Measurements from ENCODE around the gene AFF3.

Gene AFF3

DNA sequence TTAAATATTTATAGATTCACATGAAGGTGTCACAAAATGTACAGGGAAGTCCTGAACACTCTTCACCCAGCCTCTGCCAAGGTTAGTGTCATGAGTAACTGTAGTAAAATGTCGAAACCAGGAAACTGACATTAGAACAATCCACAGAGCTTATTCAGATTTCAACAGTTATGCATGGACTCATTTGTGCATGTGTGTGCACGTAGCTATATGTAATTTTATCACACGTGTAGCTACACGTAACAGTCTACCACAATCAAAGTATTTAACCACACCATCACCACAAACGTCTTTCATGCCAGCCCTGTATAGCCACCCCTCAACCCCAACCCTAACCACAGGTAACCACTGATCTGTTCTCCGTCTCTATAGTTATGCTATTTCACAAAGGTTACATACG, 440.9 kb downstream of the AFF3 start:
- Histone ChIP-seq H3K9me3 (ENCODE audit: control insufficient read depth in 2 of 2, low read length in 2 of 2) (no peaks in the 10 kb centered on the region), H3K27ac (ENCODE audit: low read length) (no peak overlapping the region), H3K36me3 (ENCODE audit: control insufficient read depth in 2 of 2, insufficient read depth in 2 of 2, low read length in 2 of 2) (no peaks in the 10 kb centered on the region), H3K9ac (ENCODE audit: low read length in 2 of 2) (no peak overlapping the region), H3K4me1 (ENCODE audit: control insufficient read depth, insufficient read depth, low read length) (no peaks in the 10 kb centered on the region), H3K27me3 (ENCODE audit: control insufficient read depth in 1 of 2, insufficient read depth in 2 of 2, low read length in 2 of 2) (no peaks in the 10 kb centered on the region), H3K4me3 (ENCODE audit: low read length in 2 of 2) (no peak overlapping the region)

DNA sequence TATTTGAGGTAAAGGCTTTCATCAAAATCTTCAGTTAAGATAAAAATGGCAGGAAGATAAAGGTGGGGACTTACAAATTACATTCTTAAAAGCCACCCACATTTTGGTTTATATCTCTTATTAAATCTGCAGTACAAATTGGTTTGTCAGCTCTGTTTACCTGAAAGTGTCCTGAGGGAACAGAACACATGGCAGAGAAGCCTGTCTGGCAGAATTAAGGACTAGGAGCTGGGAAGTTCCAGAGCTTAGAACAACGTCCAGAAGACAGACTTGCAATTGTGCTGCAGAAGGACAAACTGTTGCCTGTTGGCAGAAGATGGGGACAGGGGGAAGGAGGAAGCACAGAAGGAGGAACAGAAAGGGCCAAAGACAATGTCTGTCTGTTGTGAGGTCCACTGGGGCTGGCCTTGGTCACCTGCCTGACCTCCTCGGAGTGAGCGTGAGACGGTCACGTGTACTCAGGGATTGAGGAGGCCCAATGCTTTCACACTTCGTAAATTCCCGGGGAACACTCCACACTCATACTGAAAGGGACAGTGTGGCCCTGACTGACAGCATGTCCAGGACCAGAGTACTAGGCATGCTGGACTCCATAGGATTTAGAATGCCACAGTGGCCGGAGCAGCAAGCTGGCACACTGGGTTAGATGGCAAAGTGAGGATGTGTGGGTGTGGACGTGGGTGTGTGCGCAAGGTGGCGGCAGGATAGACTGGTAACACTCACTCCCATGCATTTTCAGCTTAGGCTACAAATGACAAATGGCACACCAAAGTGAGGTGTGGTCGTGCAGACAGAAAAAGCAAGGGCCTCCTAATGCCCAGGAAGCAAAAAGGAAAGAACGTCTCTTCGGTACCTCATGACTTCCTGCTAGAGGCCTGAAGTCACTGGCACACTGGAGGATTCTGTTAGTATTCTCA, 441.6 kb downstream of the AFF3 start:
- no peaks in the 10 kb centered on the region for H3K9me3 ChIP-seq (ENCODE audit: control insufficient read depth in 2 of 2, low read length in 2 of 2)
- H3K4me1 ChIP-seq (ENCODE audit: control insufficient read depth, insufficient read depth, low read length), result no peaks in the 10 kb centered on the region
- H3K36me3 ChIP-seq (ENCODE audit: control insufficient read depth in 2 of 2, insufficient read depth in 2 of 2, low read length in 2 of 2), result no peaks in the 10 kb centered on the region
- no peak overlapping the region for H3K27ac ChIP-seq (ENCODE audit: low read length)
- H3K9ac ChIP-seq (ENCODE audit: low read length in 2 of 2), result no peak overlapping the region
- no peaks in the 10 kb centered on the region for H3K27me3 ChIP-seq (ENCODE audit: control insufficient read depth in 1 of 2, insufficient read depth in 2 of 2, low read length in 2 of 2)
- no peak overlapping the region for H3K4me3 ChIP-seq (ENCODE audit: low read length in 2 of 2)

DNA sequence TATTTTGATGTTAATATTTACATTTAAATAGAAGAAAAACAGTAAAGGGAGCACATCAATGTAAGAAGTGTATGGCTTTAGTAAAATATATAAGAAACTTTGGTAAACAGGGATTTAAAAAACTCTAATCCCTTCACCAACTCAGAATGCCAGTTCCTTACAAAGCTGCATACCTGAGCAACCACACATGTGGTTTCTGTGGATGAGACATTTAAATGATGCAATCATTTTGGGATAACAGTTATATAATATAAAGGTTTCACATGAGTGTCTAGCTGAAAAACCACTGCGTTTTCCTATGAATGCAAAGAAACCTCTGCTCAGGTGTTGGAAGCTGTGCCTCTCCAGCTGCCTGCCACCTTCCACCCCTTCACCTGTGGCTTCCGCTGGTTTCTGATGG, 443.5 kb downstream of the AFF3 start:
- no peak overlapping the region for H3K4me3 ChIP-seq (ENCODE audit: low read length in 2 of 2)
- no peaks in the 10 kb centered on the region for H3K9me3 ChIP-seq (ENCODE audit: control insufficient read depth in 2 of 2, low read length in 2 of 2)
- H3K27me3 ChIP-seq (ENCODE audit: control insufficient read depth in 1 of 2, insufficient read depth in 2 of 2, low read length in 2 of 2), result no peaks in the 10 kb centered on the region
- H3K4me1 ChIP-seq (ENCODE audit: control insufficient read depth, insufficient read depth, low read length), result no peaks in the 10 kb centered on the region
- H3K9ac ChIP-seq (ENCODE audit: low read length in 2 of 2), result no peak overlapping the region
- no peaks in the 10 kb centered on the region for H3K36me3 ChIP-seq (ENCODE audit: control insufficient read depth in 2 of 2, insufficient read depth in 2 of 2, low read length in 2 of 2)
- H3K27ac ChIP-seq (ENCODE audit: low read length), result no peak overlapping the region

DNA sequence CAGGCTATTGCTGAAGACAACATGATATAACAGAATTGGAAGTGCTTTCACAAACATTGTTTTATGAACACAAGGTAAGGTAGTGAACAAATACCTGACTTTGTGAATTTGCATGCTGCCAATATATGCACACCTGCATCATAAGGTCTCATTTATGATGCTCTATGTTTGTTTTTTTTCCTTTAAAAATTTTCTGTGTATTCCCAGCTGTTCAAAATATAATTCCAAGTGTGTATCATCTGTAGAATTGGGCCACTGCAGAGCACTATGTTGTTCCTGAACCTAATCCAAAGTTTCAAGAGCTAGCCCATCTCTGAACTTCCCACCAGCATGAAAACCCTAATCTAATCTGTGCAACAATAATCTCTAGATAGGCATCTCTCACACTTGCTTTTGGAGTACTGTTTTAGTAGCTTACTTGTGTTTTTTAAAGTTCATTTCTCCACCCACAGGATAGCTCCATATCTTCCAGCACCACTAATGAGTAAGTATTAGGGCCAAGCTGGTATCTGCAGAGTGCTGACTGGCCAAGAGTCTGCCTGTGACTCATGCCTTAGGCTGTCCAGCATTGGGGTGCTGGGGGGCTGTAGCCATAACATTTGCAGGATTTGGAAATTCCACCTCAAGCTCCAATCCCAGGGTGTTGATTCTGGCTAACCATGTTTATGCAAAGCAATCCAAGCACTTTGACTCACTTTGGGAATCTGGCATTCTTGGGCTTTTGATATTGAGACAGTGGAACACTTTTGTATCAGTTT, 444.4 kb downstream of the AFF3 start:
- Histone ChIP-seq H3K36me3 (ENCODE audit: control insufficient read depth in 2 of 2, insufficient read depth in 2 of 2, low read length in 2 of 2) (no peaks in the 10 kb centered on the region), H3K9ac (ENCODE audit: low read length in 2 of 2) (no peak overlapping the region), H3K9me3 (ENCODE audit: control insufficient read depth in 2 of 2, low read length in 2 of 2) (no peaks in the 10 kb centered on the region), H3K27me3 (ENCODE audit: control insufficient read depth in 1 of 2, insufficient read depth in 2 of 2, low read length in 2 of 2) (no peaks in the 10 kb centered on the region), H3K4me1 (ENCODE audit: control insufficient read depth, insufficient read depth, low read length) (no peaks in the 10 kb centered on the region), H3K4me3 (ENCODE audit: low read length in 2 of 2) (no peak overlapping the region), H3K27ac (ENCODE audit: low read length) (no peak overlapping the region)

DNA sequence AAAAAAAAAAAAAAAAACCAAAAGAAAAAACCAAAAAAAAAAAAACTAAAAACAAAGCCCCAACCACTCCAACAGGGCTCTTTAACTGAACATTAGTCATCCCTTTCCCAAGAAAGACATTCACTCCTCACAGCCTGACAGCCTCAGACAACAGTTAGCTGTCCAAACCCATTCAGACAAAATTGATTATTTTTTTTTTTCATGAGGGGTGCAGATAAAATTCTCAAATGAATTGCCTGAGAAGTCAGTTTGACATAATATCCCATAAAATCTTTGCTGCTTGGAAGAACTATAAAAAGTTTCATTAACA, 446.5 kb downstream of the AFF3 start:
- no peak overlapping the region for H3K27ac ChIP-seq (ENCODE audit: low read length)
- no peaks in the 10 kb centered on the region for H3K27me3 ChIP-seq (ENCODE audit: control insufficient read depth in 1 of 2, insufficient read depth in 2 of 2, low read length in 2 of 2)
- no peaks in the 10 kb centered on the region for H3K36me3 ChIP-seq (ENCODE audit: control insufficient read depth in 2 of 2, insufficient read depth in 2 of 2, low read length in 2 of 2)
- H3K4me3 ChIP-seq (ENCODE audit: low read length in 2 of 2), result no peak overlapping the region
- H3K9me3 ChIP-seq (ENCODE audit: control insufficient read depth in 2 of 2, low read length in 2 of 2), result no peaks in the 10 kb centered on the region
- H3K4me1 ChIP-seq (ENCODE audit: control insufficient read depth, insufficient read depth, low read length), result no peaks in the 10 kb centered on the region
- H3K9ac ChIP-seq (ENCODE audit: low read length in 2 of 2), result no peak overlapping the region

DNA sequence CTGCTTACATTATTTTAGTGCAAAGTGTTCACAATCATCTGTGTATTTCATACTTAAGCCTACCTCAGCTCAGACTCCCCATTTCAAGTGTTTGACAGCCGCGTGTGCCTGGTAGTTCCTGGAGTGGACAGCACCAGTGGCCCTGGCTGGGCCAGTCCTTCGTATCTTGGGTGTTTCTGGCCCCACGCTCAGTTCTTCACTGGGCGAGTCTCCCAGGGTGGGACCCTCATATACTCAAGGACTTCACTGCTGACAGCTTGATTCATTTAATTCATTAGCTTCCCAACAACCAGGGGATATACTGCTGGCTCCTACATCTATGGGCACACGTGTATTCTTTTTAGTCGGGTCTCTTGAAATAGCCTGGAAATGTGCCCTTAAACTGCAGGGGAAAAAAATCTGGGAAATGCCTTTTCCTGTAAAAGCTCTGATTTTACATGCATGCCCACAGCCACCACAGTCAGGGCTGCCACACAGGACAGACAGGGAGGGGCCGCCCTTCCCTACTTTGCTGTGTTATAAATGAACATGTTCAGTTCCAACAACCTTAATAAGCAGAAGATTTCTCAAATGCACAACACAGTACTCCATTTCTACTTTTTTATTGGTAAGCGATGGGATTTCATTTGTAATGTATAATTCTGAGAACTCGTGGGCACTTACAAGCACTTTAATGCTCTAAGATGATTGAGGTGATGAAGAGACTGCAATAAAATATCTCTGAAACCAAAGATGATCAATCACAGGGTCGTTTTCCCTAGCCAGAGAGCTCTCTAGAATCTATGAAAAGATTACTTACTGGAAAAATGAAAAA, 447.1 kb downstream of the AFF3 start:
- H3K4me1 ChIP-seq (ENCODE audit: control insufficient read depth, insufficient read depth, low read length), result no peaks in the 10 kb centered on the region
- H3K36me3 ChIP-seq (ENCODE audit: control insufficient read depth in 2 of 2, insufficient read depth in 2 of 2, low read length in 2 of 2), result no peaks in the 10 kb centered on the region
- no peaks in the 10 kb centered on the region for H3K27me3 ChIP-seq (ENCODE audit: control insufficient read depth in 1 of 2, insufficient read depth in 2 of 2, low read length in 2 of 2)
- no peaks in the 10 kb centered on the region for H3K9me3 ChIP-seq (ENCODE audit: control insufficient read depth in 2 of 2, low read length in 2 of 2)
- no peak overlapping the region for H3K4me3 ChIP-seq (ENCODE audit: low read length in 2 of 2)
- H3K9ac ChIP-seq (ENCODE audit: low read length in 2 of 2), result no peak overlapping the region
- no peak overlapping the region for H3K27ac ChIP-seq (ENCODE audit: low read length)

DNA sequence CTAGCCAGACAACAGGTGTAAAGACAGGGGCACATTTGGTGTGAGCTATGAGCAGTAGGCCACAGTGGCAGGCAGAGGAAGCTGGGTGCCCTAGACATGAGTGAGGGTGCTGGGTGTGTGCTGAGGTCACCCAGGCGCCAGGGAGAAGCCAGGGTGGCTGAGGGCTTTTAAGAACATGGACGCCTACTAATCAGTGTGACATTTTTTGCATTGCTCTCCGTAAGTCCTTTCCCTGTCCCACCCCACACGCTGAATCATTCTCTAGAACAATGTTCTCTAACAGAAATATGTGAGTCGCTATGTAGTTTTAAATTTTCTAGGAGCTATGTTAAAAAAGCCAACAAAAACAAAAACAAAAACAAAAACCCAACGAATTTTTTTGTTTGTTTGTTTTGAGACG, 448.1 kb downstream of the AFF3 start:
- no peaks in the 10 kb centered on the region for H3K27me3 ChIP-seq (ENCODE audit: control insufficient read depth in 1 of 2, insufficient read depth in 2 of 2, low read length in 2 of 2)
- no peak overlapping the region for H3K27ac ChIP-seq (ENCODE audit: low read length)
- H3K4me3 ChIP-seq (ENCODE audit: low read length in 2 of 2), result no peak overlapping the region
- no peaks in the 10 kb centered on the region for H3K9me3 ChIP-seq (ENCODE audit: control insufficient read depth in 2 of 2, low read length in 2 of 2)
- H3K36me3 ChIP-seq (ENCODE audit: control insufficient read depth in 2 of 2, insufficient read depth in 2 of 2, low read length in 2 of 2), result no peaks in the 10 kb centered on the region
- H3K9ac ChIP-seq (ENCODE audit: low read length in 2 of 2), result no peak overlapping the region
- no peaks in the 10 kb centered on the region for H3K4me1 ChIP-seq (ENCODE audit: control insufficient read depth, insufficient read depth, low read length)

DNA sequence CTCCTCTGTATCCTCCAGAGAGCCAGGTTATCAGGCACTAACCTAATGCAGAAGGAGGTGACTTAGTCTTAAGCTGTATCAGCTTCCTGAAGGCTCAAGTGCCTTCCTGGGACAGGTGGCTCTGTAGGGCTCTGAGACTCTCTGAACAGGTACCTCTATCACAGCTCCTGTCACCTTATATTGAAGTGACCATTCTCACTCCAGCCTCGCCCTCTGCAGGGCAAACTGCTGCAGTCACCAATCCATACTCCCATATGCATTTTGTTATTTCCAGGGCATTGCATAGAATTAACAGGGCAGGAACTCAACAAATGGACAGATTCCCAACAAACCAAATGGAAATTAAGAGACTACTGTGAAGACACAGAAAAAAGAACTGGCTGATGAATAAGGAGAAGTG, 449.6 kb downstream of the AFF3 start:
- H3K4me1 ChIP-seq (ENCODE audit: control insufficient read depth, insufficient read depth, low read length), result no peaks in the 10 kb centered on the region
- H3K36me3 ChIP-seq (ENCODE audit: control insufficient read depth in 2 of 2, insufficient read depth in 2 of 2, low read length in 2 of 2), result no peaks in the 10 kb centered on the region
- H3K9ac ChIP-seq (ENCODE audit: low read length in 2 of 2), result no peak overlapping the region
- no peak overlapping the region for H3K27ac ChIP-seq (ENCODE audit: low read length)
- no peaks in the 10 kb centered on the region for H3K27me3 ChIP-seq (ENCODE audit: control insufficient read depth in 1 of 2, insufficient read depth in 2 of 2, low read length in 2 of 2)
- H3K4me3 ChIP-seq (ENCODE audit: low read length in 2 of 2), result no peak overlapping the region
- H3K9me3 ChIP-seq (ENCODE audit: control insufficient read depth in 2 of 2, low read length in 2 of 2), result no peaks in the 10 kb centered on the region

DNA sequence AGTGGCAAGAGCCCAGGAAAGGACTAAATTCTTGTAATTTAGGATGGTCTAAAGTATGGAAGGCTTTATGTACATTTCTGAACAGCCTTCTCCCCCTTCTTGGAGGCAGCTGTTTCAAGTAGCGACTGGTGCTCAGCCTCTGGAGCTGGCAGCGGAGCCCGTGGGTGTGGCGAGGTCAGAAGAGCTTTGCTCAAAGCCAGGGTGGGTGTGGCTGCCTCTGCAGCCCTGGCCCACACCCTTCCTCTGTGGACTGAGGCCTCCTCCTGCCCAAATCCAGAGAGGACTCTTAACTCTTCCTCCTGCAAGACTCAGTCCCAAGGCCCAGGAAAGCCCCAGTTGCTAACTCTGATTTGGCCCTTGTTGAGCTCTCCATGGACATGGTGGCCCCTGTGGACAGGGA, 450.5 kb downstream of the AFF3 start:
- Histone ChIP-seq H3K4me3 (ENCODE audit: low read length in 2 of 2) (no peak overlapping the region), H3K9ac (ENCODE audit: low read length in 2 of 2) (no peak overlapping the region), H3K27me3 (ENCODE audit: control insufficient read depth in 1 of 2, insufficient read depth in 2 of 2, low read length in 2 of 2) (no peaks in the 10 kb centered on the region), H3K9me3 (ENCODE audit: control insufficient read depth in 2 of 2, low read length in 2 of 2) (no peaks in the 10 kb centered on the region), H3K36me3 (ENCODE audit: control insufficient read depth in 2 of 2, insufficient read depth in 2 of 2, low read length in 2 of 2) (no peaks in the 10 kb centered on the region), H3K27ac (ENCODE audit: low read length) (no peak overlapping the region), H3K4me1 (ENCODE audit: control insufficient read depth, insufficient read depth, low read length) (no peaks in the 10 kb centered on the region)

DNA sequence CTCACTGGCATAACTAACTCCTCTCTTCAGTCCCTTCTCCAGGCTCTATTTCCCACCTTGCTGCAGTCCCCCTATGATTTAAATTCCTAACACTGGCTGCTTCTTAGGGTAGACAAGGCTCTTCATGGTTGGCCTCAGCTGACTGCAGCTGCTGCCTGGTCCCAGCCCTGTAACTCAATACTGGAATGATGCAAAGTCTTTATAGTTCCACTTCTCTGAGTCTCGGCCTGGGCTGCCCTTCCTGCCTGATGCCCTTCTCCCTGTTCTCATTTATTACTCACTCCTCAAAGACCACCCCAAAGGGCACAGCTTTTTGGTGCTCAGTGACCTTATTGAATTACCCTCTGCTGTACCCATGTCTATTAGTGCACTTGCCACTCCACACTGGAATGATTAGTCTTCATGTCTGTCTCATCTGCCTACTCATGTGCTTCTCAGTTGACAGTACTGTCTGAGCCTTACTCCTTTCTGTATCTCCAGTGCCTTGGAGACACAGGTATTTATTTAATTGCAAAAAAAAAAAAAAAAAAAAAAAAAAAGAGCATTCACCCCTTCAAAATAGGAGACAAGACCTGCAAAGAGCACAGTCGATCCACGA, 453.1 kb downstream of the AFF3 start:
- Histone ChIP-seq H3K9me3 (ENCODE audit: control insufficient read depth in 2 of 2, low read length in 2 of 2) (no peaks in the 10 kb centered on the region), H3K27me3 (ENCODE audit: control insufficient read depth in 1 of 2, insufficient read depth in 2 of 2, low read length in 2 of 2) (no peaks in the 10 kb centered on the region), H3K4me3 (ENCODE audit: low read length in 2 of 2) (no peak overlapping the region), H3K9ac (ENCODE audit: low read length in 2 of 2) (no peak overlapping the region), H3K36me3 (ENCODE audit: control insufficient read depth in 2 of 2, insufficient read depth in 2 of 2, low read length in 2 of 2) (no peaks in the 10 kb centered on the region), H3K27ac (ENCODE audit: low read length) (no peak overlapping the region), H3K4me1 (ENCODE audit: control insufficient read depth, insufficient read depth, low read length) (no peaks in the 10 kb centered on the region)
